Stimulated activated naive CD8-positive, alpha-beta T cell treated with anti-CD3 and anti-CD28 coated beads, Interleukin-15, Interleukin-2, amounts not matched to agents 100 U/mL and 50 U/mL, for 24 hours (primary cell): ENCODE measurements around the gene TTC21B.

Experiments used
- ATAC-seq: fragments of 150-1000 bp; cut with Tn5 transposase; one replicate; pipeline ENCODE4 v1.10.0; 2021
- DNase-seq: peaks from one replicate; pipeline ENCODE4 v3.0.0; 2021

Gene TTC21B

DNA sequence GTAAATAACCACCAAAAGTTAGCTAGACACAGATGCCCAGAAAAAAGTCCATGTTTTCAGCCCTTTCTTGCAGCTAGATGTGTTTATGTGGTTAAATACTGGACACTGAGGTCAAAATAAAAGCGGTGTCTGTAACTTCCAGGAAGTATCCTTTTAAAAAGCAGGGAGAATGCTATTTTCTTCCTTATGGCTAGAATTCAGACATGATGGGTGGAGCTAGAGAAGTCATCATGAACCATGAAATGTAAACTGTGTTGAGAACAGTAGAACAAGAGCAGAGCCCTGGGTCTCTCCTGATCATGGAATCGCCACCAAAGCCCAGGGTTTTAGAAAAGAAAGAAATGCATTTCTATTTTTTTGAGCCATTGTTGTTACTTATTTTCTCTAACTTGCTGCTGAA lies 118.2 kb downstream of the TTC21B start:
- ATAC-seq: no peak
- DNase-seq: no peak

GRCh38 chr2:165833156-165833555 lies 120.4 kb downstream of the TTC21B start:
- DNase-seq: no peak
- ATAC-seq: no peak

GRCh38 chr2:165827921-165828276 lies 125.7 kb downstream of the TTC21B start:
- DNase-seq: no peak
- ATAC-seq: no peak

DNA sequence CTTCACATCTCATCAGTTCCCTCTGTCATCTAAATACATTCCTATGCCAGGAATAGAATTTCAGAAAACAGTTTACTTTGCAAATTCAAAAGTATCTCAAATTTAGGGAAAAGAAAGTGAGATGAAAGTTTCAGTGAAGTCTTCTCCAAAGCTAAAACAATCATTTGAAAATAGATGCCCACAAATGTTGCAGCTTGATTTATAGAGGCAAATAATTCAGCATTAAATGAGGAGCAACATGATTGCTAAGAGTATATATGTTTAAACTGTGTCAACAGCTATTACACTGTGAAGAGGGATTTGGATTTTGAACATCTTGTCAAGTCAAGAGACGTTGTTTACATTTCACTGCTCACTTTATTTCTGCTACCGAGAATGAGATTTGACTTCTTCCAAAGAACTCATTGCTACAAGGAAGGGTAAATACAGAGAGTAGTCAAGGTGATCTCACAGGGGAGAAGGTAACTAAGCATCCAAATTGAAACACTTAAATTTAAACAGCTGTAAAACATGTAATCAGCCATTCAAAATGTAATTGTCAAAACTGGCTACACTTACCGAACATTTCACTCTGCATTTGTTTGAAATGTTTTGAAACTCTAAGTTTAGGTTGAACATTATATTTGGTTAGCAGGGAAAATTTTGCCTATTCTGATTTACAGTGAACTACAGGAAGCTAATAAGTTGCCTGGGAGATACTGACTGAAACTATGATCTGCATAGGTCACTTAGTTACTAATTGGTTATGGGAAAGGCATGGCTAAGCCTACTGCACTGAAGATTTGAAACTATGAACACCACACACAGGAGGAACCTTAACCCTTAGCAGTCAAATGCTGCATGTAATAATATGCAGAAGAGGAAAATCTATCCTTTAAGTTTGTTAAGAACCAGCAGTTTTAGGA lies 126.3 kb downstream of the TTC21B start:
- no peak for DNase-seq
- ATAC-seq: no peak

GRCh38 chr2:165825041-165825440 lies 128.5 kb downstream of the TTC21B start:
- DNase-seq: no peak
- ATAC-seq: no peak
